ENCODE measurements around the gene SLC38A4.

- no peak for TF ChIP-seq EZH2 (IDR thresholded peaks at IDR 0.05; ENCODE audit: borderline replicate concordance, low read length)
- TF ChIP-seq CTCF (conservative IDR thresholded peaks at IDR 0.05 in 1 of 2, IDR thresholded peaks at IDR 0.05 in 1 of 2; ENCODE audit: extremely low read depth in 1 of 2, insufficient read depth in 1 of 2, low read depth in 1 of 2, low read length in 2 of 2): no peak
Measured at GRCh38 chr12:46843811-46844210, 18.0 kb upstream of the SLC38A4 start.

All from mammary epithelial cell (primary cell).